K562 (cell line): Measurements from ENCODE around the gene SETMAR. TPM values are rescaled to one million over a fixed set of nuclear protein-coding genes. Genes with fewer than 3 reads are reported as not detected.

Experiments
- CBFA2T2 ChIP-seq: fragments of 450-650 bp; conservative IDR thresholded peaks from 2 replicates; pipeline ENCODE4 v1.6.1; 2017; ENCODE audit warnings: mild to moderate bottlenecking
- CEBPB ChIP-seq: fragments of 450-650 bp; IDR thresholded peaks from 2 replicates; pipeline ENCODE4 v1.6.1; 2016; ENCODE audit warnings: missing genetic modification characterization, missing compliant biosample characterization
- CREB3L1 ChIP-seq: fragments of 450-650 bp; IDR thresholded peaks from 2 replicates; pipeline ENCODE4 v1.6.1; 2014; ENCODE audit warnings: low read depth, mild to moderate bottlenecking, moderate library complexity, borderline replicate concordance
- E2F5 ChIP-seq: sonication (generic); formaldehyde crosslinking; IDR thresholded peaks from 2 replicates; pipeline ENCODE4 v1.8.0; 2022; ENCODE audit warnings: mild to moderate bottlenecking, missing genetic modification reagents
- ELF4 ChIP-seq: fragments of 450-650 bp; formaldehyde crosslinking; IDR thresholded peaks from 2 replicates; pipeline ENCODE4 v1.4.0; 2022; ENCODE audit warnings: missing genetic modification characterization
- GTF2E2 ChIP-seq: fragments of 200-800 bp; sonication (Bioruptor generic); IDR thresholded peaks from 2 replicates; pipeline ENCODE4 v1.6.1; 2016; ENCODE audit warnings: missing genetic modification characterization, missing compliant biosample characterization
- KDM2B ChIP-seq: fragments of 250-450 bp; sonication (Bioruptor Pico); IDR thresholded peaks from 2 replicates; pipeline ENCODE4 v1.8.0; 2021; ENCODE audit warnings: mild to moderate bottlenecking, moderate library complexity
- MTA1 ChIP-seq: fragments of 450-650 bp; IDR thresholded peaks from 2 replicates; pipeline ENCODE4 v1.6.1; 2017; ENCODE audit warnings: borderline replicate concordance
- MXD1 ChIP-seq: fragments of 250-450 bp; sonication (Bioruptor Pico); IDR thresholded peaks from 2 replicates; pipeline ENCODE4 v1.8.0; 2021; ENCODE audit warnings: borderline replicate concordance, mild to moderate bottlenecking, moderate library complexity; ENCODE audit not compliant: poor library complexity, severe bottlenecking
- STAT5A ChIP-seq: IDR thresholded peaks from 2 replicates; pipeline ENCODE4 v1.6.1; 2012; ENCODE audit warnings: low read length, inconsistent platforms, borderline replicate concordance
- YBX1 ChIP-seq: fragments of 450-650 bp; IDR thresholded peaks from 2 replicates; pipeline ENCODE4 v1.7.1; 2016; ENCODE audit warnings: mild to moderate bottlenecking
- ZNF121 ChIP-seq: sonication (generic); formaldehyde crosslinking; conservative IDR thresholded peaks from 2 replicates; pipeline ENCODE4 v1.8.0; 2022; ENCODE audit warnings: missing genetic modification reagents
- ZNF224 ChIP-seq: sonication (generic); formaldehyde crosslinking; IDR thresholded peaks from 2 replicates; pipeline ENCODE4 v1.8.0; 2022; ENCODE audit warnings: mild to moderate bottlenecking, missing genetic modification reagents
- ZNF592 ChIP-seq: fragments of 450-650 bp; IDR thresholded peaks from 2 replicates; pipeline ENCODE4 v1.6.1; 2017; ENCODE audit warnings: antibody characterized with exemption, mild to moderate bottlenecking
- ZNF655 ChIP-seq: fragments of 250-450 bp; sonication (Bioruptor Pico); IDR thresholded peaks from 2 replicates; pipeline ENCODE4 v1.5.0; 2021
- polyA plus RNA-seq, 8 experiments: library from polyadenylated mRNA; depleted of rRNA in 4 of 8; stranded (reverse) in 5 of 8; unstranded in 3 of 8; fragments of >200 nt; fragmentation: Nextera tagmentation in 2 of 8; fragmentation: Illumina TruSeq in 1 of 8; extraction: Ambion mirVana in 2 of 8; extraction: Trizol in 1 of 8; gene quantifications; 2 replicates each; pipeline versions ENCODE4 v1.2.1 to v1.2.3, GENCODE V29; 2011 to 2014; ENCODE audit warnings: inconsistent platforms in 1 of 8, missing spikeins in 1 of 8
- total RNA-seq, 7 experiments: library from RNA; depleted of rRNA in 6 of 7; stranded (reverse); fragments of >200 nt in 6 of 7; fragmentation: Illumina TruSeq in 2 of 7; extraction: Trizol in 2 of 7; gene quantifications; 2 replicates each; pipeline versions ENCODE4 v1.2.1 to v1.2.3, GENCODE V29; 2011 to 2021; ENCODE audit warnings: low replicate concordance in 1 of 7
- TF ChIP-seq, protein P1 (sequence below): fragments of 250-450 bp; sonication (Bioruptor Pico); IDR thresholded peaks from 2 replicates; pipeline ENCODE4 v1.4.0; 2020; ENCODE audit warnings: borderline replicate concordance

The SETMAR gene
- total and polyA plus RNA-seq, 9 of the 15 experiments (the other 6 are each of a cell fraction or from before 2014, with no cell fraction given), result 5.5 to 25.1 (median 18.2) TPM

- TF ChIP-seq E2F5 (CRISPR knock-in tag) (no peak), CREB3L1 (no peak), YBX1 (no peak), ZNF592 (peak; percentile 93), STAT5A (no peak), MXD1 (CRISPR knock-in tag) (no peak), KDM2B (CRISPR knock-in tag) (no peak), ZNF224 (no peak), MTA1 (peak; percentile 57; the same call in 1 of the 2 replicates), ZNF121 (no peak), CEBPB (tag) (no peak), CBFA2T2 (no peak), ELF4 (CRISPR knock-in tag) (no peak), ZNF655 (CRISPR knock-in tag) (no peak), GTF2E2 (tag) (no peak)
- TF ChIP-seq, protein P1, sequence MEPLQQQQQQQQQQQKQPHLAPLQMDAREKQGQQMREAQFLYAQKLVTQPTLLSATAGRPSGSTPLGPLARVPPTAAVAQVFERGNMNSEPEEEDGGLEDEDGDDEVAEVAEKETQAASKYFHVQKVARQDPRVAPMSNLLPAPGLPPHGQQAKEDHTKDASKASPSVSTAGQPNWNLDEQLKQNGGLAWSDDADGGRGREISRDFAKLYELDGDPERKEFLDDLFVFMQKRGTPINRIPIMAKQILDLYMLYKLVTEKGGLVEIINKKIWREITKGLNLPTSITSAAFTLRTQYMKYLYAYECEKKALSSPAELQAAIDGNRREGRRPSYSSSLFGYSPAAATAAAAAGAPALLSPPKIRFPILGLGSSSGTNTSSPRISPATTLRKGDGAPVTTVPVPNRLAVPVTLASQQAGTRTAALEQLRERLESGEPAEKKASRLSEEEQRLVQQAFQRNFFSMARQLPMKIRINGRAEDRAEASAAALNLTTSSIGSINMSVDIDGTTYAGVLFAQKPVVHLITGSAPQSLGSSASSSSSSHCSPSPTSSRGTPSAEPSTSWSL, result no peak
Measured at GRCh38 chr3:4340411-4341335, 37.5 kb downstream of the SETMAR start (continued).
